Endothelial cell of umbilical vein (primary cell): ENCODE results near the gene VWA5B2. TPM values are rescaled to one million over a fixed set of nuclear protein-coding genes. Genes with fewer than 3 reads are reported as not detected.
A peak's percentile ranks its signal among the peaks of the same experiment; 100 is the strongest.

Experiments
- BruUV-seq: library from RNA; stranded (reverse); fragments of 400-500 nt; replicated peaks from 2 replicates; lab custom pipeline; 2021; lab: Mats Ljungman, UMichigan
- CTCF ChIA-PET: fragments of 300-600, 350-600 bp; sonication (Branson Sonifier 250); formaldehyde crosslinking; loops from one replicate; lab custom pipeline; 2021; ENCODE audit warnings: antibody characterized with exemption, inconsistent platforms; lab: Charles Lee
- POLR2A ChIA-PET: fragments of 300-600, 350-600 bp; sonication (Branson Sonifier 250); formaldehyde crosslinking; loops from one replicate; lab custom pipeline; 2021; ENCODE audit warnings: antibody characterized with exemption, inconsistent platforms; lab: Charles Lee
- DNase-seq: peaks from one replicate; pipeline ENCODE4 v3.0.0-alpha.2; 2011; ENCODE audit warnings: low read depth, low spot score
- FAIRE-seq: peaks from 2 replicates; lab custom pipeline; 2011; peaks lifted over from hg19 to GRCh38; lab: Jason Lieb, UNC
- H2AFZ ChIP-seq: 2 replicates; pipeline ENCODE4 v1.6.0; 2012; ENCODE audit warnings: low read depth, low read length, control low read depth, inconsistent platforms
- H3K27ac ChIP-seq: 2 replicates; pipeline ENCODE4 v1.5.1; 2011; ENCODE audit warnings: low read depth, mild to moderate bottlenecking, control low read depth, low read length, moderate library complexity; ENCODE audit not compliant: insufficient read depth
- H3K27me3 ChIP-seq, 2 experiments: 2 replicates each; pipeline versions ENCODE4 v1.6.0 to v1.6.1; 2011; ENCODE audit warnings: low read length in 2 of 2, mixed read lengths in 1 of 2; ENCODE audit not compliant: control insufficient read depth in 2 of 2, insufficient read depth in 2 of 2
- H3K36me3 ChIP-seq, 2 experiments: 2 replicates in 1 of 2; 3 replicates in 1 of 2; pipeline ENCODE4 v1.5.1; 2011; ENCODE audit warnings: low read length in 2 of 2, mild to moderate bottlenecking in 1 of 2, moderate library complexity in 1 of 2; ENCODE audit not compliant: control insufficient read depth in 2 of 2, insufficient read depth in 2 of 2; ENCODE audit errors: extremely low read depth in 1 of 2
- H3K4me1 ChIP-seq: 3 replicates; pipeline ENCODE4 v1.5.1; 2011; ENCODE audit warnings: mild to moderate bottlenecking, low read length; ENCODE audit not compliant: control insufficient read depth, insufficient read depth; ENCODE audit errors: extremely low read depth
- H3K4me2 ChIP-seq: 2 replicates; pipeline ENCODE4 v1.6.1; 2011; ENCODE audit warnings: low read length, control low read depth, mixed read lengths; ENCODE audit not compliant: insufficient read depth
- H3K4me3 ChIP-seq, 3 experiments: fragments of 200-600 bp in 1 of 3; sonication (generic), shearing (Covaris generic) in 1 of 3; replicated peaks in 1 of 3; 2 replicates each; pipeline ENCODE4 v1.5.1; 2011 to 2016; ENCODE audit warnings: control low read depth in 3 of 3, low read length in 3 of 3, mild to moderate bottlenecking in 2 of 3, inconsistent platforms in 1 of 3, low read depth in 1 of 3, moderate library complexity in 1 of 3; ENCODE audit not compliant: insufficient read depth in 1 of 3
- H3K79me2 ChIP-seq: 2 replicates; pipeline ENCODE4 v1.6.0; 2012; ENCODE audit warnings: low read length, inconsistent platforms; ENCODE audit not compliant: control insufficient read depth, insufficient read depth
- H3K9ac ChIP-seq: replicated peaks from 2 replicates; pipeline ENCODE3; 2011; ENCODE audit warnings: low read length, control low read depth; ENCODE audit not compliant: insufficient read depth; ENCODE audit errors: extremely low read depth
- H3K9me1 ChIP-seq: replicated peaks from 3 replicates; pipeline ENCODE4 v1.6.0; 2011; ENCODE audit warnings: mild to moderate bottlenecking, low read length; ENCODE audit not compliant: control insufficient read depth, insufficient read depth; ENCODE audit errors: extremely low read depth
- H3K9me3 ChIP-seq: replicated peaks from 2 replicates; pipeline ENCODE4 v1.5.1; 2012; ENCODE audit warnings: low read length, inconsistent platforms; ENCODE audit not compliant: control insufficient read depth, insufficient read depth
- H4K20me1 ChIP-seq: replicated peaks from 2 replicates; pipeline ENCODE3; 2011; ENCODE audit warnings: mild to moderate bottlenecking, low read length; ENCODE audit not compliant: control insufficient read depth, insufficient read depth; ENCODE audit errors: extremely low read depth
- EZH2 ChIP-seq: IDR thresholded peaks from 2 replicates; pipeline ENCODE4 v1.6.1; 2012; ENCODE audit warnings: borderline replicate concordance, low read depth, mild to moderate bottlenecking, moderate library complexity, low read length, inconsistent platforms; ENCODE audit not compliant: severe bottlenecking
- FOS ChIP-seq: IDR thresholded peaks from 2 replicates; pipeline ENCODE4 v1.6.1; 2011; ENCODE audit warnings: mild to moderate bottlenecking, low read length, moderate library complexity, borderline replicate concordance; ENCODE audit not compliant: insufficient read depth
- GATA2 ChIP-seq: IDR thresholded peaks from 2 replicates; pipeline ENCODE4 v1.7.0; 2011; ENCODE audit warnings: low read depth, mild to moderate bottlenecking, moderate library complexity, mixed read lengths, low read length; ENCODE audit not compliant: insufficient read length, insufficient read depth
- JUN ChIP-seq: IDR thresholded peaks from 2 replicates; pipeline ENCODE4 v1.6.1; 2011; ENCODE audit warnings: borderline replicate concordance, low read depth; ENCODE audit not compliant: insufficient read length, insufficient read depth
- MYC ChIP-seq: IDR thresholded peaks from one replicate; pipeline ENCODE4 v1.6.1; 2011; ENCODE audit warnings: mild to moderate bottlenecking, low read depth, low read length
- POLR2A ChIP-seq: IDR thresholded peaks from 2 replicates; pipeline ENCODE4 v1.6.1; 2012; ENCODE audit warnings: low read depth, mild to moderate bottlenecking, control low read depth, low read length
- POLR2AphosphoS5 ChIP-seq: IDR thresholded peaks from 2 replicates; pipeline ENCODE4 v1.6.1; 2012; ENCODE audit warnings: low read depth, mild to moderate bottlenecking, control low read depth, low read length, moderate library complexity; ENCODE audit not compliant: insufficient read depth
- dilution Hi-C: fragments of 300-500 bp; cut with MboI; formaldehyde crosslinking; loops from one replicate; pipeline ENCODE4 v1.15.0; 2019; ENCODE audit warnings: low sequenced_read_pairs; ENCODE audit not compliant: extremely low pct_ligation_motif_present
- intact Hi-C: fragments of 100-400 bp; cut with micrococcal nuclease; formaldehyde crosslinking; loops from one replicate; pipeline ENCODE4 v1.10.0; 2022
- polyA plus RNA-seq, 4 experiments: library from polyadenylated mRNA; depleted of rRNA in 3 of 4; stranded (reverse) in 3 of 4; unstranded in 1 of 4; fragments of >200 nt; gene quantifications; 2 replicates each; pipeline versions ENCODE4 v1.2.1 to v1.2.3, GENCODE V29; 2011 to 2012; ENCODE audit warnings: missing spikeins in 1 of 4
- total RNA-seq: library from RNA; stranded (reverse); gene quantifications from 2 replicates; pipeline ENCODE4 v1.2.3, GENCODE V29; 2021
- TF ChIP-seq, protein P1 (sequence below), 2 donors: IDR thresholded peaks; 1 replicate in 1 of 2; 2 replicates in 1 of 2; pipeline ENCODE4 v1.5.1; 2011; ENCODE audit warnings: low read length in 2 of 2, mild to moderate bottlenecking in 2 of 2, moderate library complexity in 2 of 2, control low read depth in 1 of 2, inconsistent platforms in 1 of 2, low read depth in 1 of 2; ENCODE audit not compliant: insufficient read depth in 1 of 2; ENCODE audit errors: extremely low read depth in 1 of 2
- TF ChIP-seq, protein P2 (sequence below): IDR thresholded peaks from 2 replicates; pipeline ENCODE4 v1.6.1; 2011; ENCODE audit not compliant: insufficient read depth, insufficient read length

VWA5B2 gene
- total and polyA plus RNA-seq, 2 donors (not counting 3 experiments of a cell fraction or from before 2014, with no cell fraction given) = 0.03 TPM; not detected in 1

DNA sequence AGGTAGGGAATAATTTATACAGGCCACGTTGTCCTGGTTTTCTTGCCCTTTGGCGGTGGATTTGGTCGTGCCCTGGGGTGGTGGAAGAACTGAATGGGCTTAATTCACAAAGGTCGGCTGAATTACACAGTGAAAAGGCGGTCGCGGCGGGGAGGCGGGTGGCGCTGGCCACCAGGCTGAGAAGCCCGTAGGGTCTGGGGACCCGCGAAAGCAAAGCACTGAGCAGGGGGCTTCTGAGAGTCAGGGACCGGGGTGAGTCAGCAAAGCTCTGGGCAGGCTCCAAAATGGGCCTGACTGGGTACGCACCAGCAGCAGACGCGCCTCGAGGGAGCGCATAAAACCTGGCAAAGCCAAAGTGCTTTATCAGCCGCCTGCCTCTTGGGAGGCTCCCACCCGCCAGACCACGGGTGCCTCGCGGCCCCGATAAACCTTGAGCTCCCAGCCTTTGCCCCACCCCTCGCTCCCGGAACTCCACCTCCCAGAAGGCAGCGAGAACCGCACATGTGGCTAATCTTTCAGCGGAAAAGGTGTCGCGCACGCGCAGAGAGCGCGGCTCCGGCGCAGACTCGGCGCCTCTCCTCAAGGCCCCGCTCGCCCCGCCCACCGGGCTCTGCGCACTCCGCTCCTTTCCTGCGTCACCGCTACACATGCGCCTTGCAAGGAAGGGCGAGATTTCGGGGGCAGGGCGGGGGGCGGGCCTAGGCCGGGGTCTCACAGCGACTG is 43.8 kb upstream of the VWA5B2 start:
- Histone ChIP-seq H3K79me2 (peaks cover 25% of the 10 kb centered on the region), H2AFZ (peak overlapping the region; percentile 3), H3K36me3 (peaks cover 26 to 53% of the 10 kb centered on the region in 2 experiments), H3K4me2 (peak overlapping the region; percentile 33), H3K4me3 (peak overlapping the region; percentile 5 to 92 (median 54)), H3K9ac (peak overlapping the region; percentile 48), H3K27ac (peak overlapping the region; percentile 64), H4K20me1 (no peaks in the 10 kb centered on the region), H3K9me1 (no peaks in the 10 kb centered on the region), H3K9me3 (no peaks in the 10 kb centered on the region), H3K4me1 (peaks cover 14% of the 10 kb centered on the region), H3K27me3 (no peaks in the 10 kb centered on the region)
- FAIRE-seq = peak; percentile 99
- POLR2A ChIA-PET = interaction anchor here (1.0 to 1.2 kb wide), 2 partner anchors 9 to 12 kb away, joined by 5 read pairs; no protein-coding TSS in a partner anchor
- CTCF ChIA-PET = interaction anchor here (0.6 to 3.7 kb wide), 8 partner anchors 9 to 290 kb away, joined by 3 to 25 read pairs (median 7); partner anchors contain the start of genes DVL3 and EEF1AKMT4
- intact Hi-C loops = loop anchor here (1.0 to 5.0 kb wide), 7 partner anchors 9 to 291 kb away; partner anchors contain the start of genes EIF2B5 and VWA5B2
- BruUV-seq = TSS peak; percentile 94
- dilution Hi-C loops = no loop called here
- TF ChIP-seq FOS = no peak
- no peak for TF ChIP-seq GATA2
- no peak for TF ChIP-seq JUN
- peak; percentile 87 for TF ChIP-seq POLR2A
- peak; percentile 94 for TF ChIP-seq POLR2AphosphoS5
- peak; percentile 68 for TF ChIP-seq MYC
- TF ChIP-seq EZH2 = no peak
- TF ChIP-seq, protein P1, sequence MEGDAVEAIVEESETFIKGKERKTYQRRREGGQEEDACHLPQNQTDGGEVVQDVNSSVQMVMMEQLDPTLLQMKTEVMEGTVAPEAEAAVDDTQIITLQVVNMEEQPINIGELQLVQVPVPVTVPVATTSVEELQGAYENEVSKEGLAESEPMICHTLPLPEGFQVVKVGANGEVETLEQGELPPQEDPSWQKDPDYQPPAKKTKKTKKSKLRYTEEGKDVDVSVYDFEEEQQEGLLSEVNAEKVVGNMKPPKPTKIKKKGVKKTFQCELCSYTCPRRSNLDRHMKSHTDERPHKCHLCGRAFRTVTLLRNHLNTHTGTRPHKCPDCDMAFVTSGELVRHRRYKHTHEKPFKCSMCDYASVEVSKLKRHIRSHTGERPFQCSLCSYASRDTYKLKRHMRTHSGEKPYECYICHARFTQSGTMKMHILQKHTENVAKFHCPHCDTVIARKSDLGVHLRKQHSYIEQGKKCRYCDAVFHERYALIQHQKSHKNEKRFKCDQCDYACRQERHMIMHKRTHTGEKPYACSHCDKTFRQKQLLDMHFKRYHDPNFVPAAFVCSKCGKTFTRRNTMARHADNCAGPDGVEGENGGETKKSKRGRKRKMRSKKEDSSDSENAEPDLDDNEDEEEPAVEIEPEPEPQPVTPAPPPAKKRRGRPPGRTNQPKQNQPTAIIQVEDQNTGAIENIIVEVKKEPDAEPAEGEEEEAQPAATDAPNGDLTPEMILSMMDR (IDR thresholded peaks at IDR 0.05; ENCODE audit: extremely low read depth in 1 of 2, insufficient read depth in 1 of 2, low read depth in 1 of 2, low read length in 2 of 2) = no peak
- TF ChIP-seq, protein P2, sequence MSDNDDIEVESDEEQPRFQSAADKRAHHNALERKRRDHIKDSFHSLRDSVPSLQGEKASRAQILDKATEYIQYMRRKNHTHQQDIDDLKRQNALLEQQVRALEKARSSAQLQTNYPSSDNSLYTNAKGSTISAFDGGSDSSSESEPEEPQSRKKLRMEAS = peak; percentile 87
- DNase-seq = peak; percentile 99
